Glutamatergic neuron (in vitro differentiated cells): ENCODE results near the gene TTC39C. TPM values are rescaled to one million over a fixed set of nuclear protein-coding genes. Genes with fewer than 3 reads are reported as not detected.
"Not testable (repeated sequence)": the region's sequence is repeated elsewhere in the genome, so short reads cannot be mapped to it uniquely, and the experiment has no call there.

ENCODE experiments used
- DNase-seq: peaks from one replicate; pipeline ENCODE4 v3.0.0; 2022
- H3K27ac Mint-ChIP-seq: one replicate; pipeline ENCODE4 v1.8.0; 2020; ENCODE audit warnings: mild to moderate bottlenecking, mixed read lengths, inconsistent platforms; ENCODE audit not compliant: unreplicated experiment
- H3K27me3 Mint-ChIP-seq: one replicate; pipeline ENCODE4 v1.8.0; 2020; ENCODE audit warnings: mild to moderate bottlenecking, moderate library complexity, mixed read lengths, inconsistent platforms; ENCODE audit not compliant: unreplicated experiment
- H3K36me3 Mint-ChIP-seq: one replicate; pipeline ENCODE4 v1.8.0; 2020; ENCODE audit warnings: mild to moderate bottlenecking, mixed read lengths, inconsistent platforms; ENCODE audit not compliant: unreplicated experiment
- H3K4me1 Mint-ChIP-seq: one replicate; pipeline ENCODE4 v1.8.0; 2020; ENCODE audit warnings: mild to moderate bottlenecking, low read depth, mixed read lengths, inconsistent platforms; ENCODE audit not compliant: unreplicated experiment
- H3K4me3 Mint-ChIP-seq: one replicate; pipeline ENCODE4 v1.8.0; 2020; ENCODE audit warnings: mild to moderate bottlenecking, mixed read lengths, inconsistent platforms; ENCODE audit not compliant: unreplicated experiment
- H3K9me3 Mint-ChIP-seq: one replicate; pipeline ENCODE4 v1.8.0; 2020; ENCODE audit warnings: mild to moderate bottlenecking, moderate library complexity, mixed read lengths, inconsistent platforms; ENCODE audit not compliant: unreplicated experiment
- total RNA-seq: library from RNA; stranded (reverse); fragmentation: NEBNext Ultra II Directional; extraction: Animal tissue kit (Norgen Biotek cat#: 25700); gene quantifications from one replicate; pipeline ENCODE4 v1.2.1, GENCODE V29; 2021; ENCODE audit not compliant: unreplicated experiment
- TF ChIP-seq, protein P1 (sequence below): fragments of 200-600 bp; sonication (generic); IDR thresholded peaks from one replicate; pipeline ENCODE4 v1.5.0; 2021; ENCODE audit not compliant: partially characterized antibody, unreplicated experiment

TTC39C gene
- total RNA-seq, 1 donor from 2014 or later: 29.2 TPM

DNA sequence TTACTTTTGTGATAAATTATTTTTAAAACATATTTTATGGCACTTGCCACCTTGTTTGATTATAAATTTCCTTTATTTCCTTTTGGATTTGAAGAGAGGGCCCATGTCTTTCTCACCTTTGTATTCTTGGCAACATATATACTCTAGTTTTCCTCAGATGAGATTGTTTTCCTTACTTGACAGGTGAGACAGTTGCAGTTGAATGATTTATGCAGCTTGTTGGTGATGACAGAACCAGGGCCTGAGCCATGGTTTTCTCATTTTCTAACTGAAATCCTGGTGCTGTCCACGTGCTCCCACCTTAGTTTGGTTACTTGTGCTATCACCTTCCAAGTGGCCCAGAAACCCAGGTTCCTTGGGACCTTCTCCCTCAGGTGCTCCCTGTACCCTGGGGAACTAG is 58.2 kb downstream of the TTC39C start:
- Mint-ChIP-seq H3K27ac (no peak overlapping the region), H3K9me3 (peaks cover 11% of the 10 kb centered on the region), H3K36me3 (peaks cover 9% of the 10 kb centered on the region), H3K4me1 (peaks cover 33% of the 10 kb centered on the region), H3K4me3 (no peak overlapping the region), H3K27me3 (peaks cover 6% of the 10 kb centered on the region)
- no peak for DNase-seq
- TF ChIP-seq, protein P1, sequence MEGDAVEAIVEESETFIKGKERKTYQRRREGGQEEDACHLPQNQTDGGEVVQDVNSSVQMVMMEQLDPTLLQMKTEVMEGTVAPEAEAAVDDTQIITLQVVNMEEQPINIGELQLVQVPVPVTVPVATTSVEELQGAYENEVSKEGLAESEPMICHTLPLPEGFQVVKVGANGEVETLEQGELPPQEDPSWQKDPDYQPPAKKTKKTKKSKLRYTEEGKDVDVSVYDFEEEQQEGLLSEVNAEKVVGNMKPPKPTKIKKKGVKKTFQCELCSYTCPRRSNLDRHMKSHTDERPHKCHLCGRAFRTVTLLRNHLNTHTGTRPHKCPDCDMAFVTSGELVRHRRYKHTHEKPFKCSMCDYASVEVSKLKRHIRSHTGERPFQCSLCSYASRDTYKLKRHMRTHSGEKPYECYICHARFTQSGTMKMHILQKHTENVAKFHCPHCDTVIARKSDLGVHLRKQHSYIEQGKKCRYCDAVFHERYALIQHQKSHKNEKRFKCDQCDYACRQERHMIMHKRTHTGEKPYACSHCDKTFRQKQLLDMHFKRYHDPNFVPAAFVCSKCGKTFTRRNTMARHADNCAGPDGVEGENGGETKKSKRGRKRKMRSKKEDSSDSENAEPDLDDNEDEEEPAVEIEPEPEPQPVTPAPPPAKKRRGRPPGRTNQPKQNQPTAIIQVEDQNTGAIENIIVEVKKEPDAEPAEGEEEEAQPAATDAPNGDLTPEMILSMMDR: no peak

DNA sequence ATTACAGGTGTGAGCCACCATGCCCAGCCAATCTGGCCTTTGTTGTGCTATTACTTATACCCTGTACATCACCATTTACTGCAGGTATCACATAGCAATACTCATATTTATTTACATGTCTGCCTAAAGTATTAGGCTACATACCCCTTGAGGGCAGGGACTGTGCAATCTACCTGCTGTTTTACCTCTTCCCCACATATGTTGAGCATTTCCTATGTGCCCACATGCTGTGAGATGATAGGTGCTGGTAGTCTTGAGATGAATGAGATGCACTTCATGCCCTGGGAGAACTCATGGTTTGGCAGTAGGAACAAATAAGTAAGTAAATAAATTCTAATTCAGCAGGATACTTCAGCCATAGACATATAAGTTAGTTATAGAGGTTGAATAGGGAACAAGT is 59.2 kb downstream of the TTC39C start:
- Mint-ChIP-seq H3K27ac (no peak overlapping the region), H3K4me3 (no peak overlapping the region), H3K27me3 (peaks cover 6% of the 10 kb centered on the region), H3K4me1 (peaks cover 36% of the 10 kb centered on the region), H3K36me3 (peaks cover 6% of the 10 kb centered on the region), H3K9me3 (peaks cover 11% of the 10 kb centered on the region)
- TF ChIP-seq, protein P1: no peak
- no peak for DNase-seq

DNA sequence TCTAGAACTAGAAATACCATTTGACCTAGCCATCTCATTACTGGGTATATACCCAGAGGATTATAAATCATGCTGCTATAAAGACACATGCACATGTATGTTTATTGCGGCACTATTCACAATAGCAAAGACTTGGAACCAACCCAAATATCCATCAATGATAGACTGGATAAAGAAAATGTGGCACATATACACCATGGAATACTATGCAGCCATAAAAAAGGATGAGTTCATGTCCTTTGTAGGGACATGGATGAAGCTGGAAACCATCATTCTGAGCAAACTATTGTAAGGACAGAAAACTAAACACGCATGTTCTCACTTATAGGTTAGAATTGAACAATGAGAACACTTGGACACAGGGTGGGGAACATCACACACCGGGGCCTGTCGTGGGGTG is 60.2 kb downstream of the TTC39C start:
- H3K4me3 Mint-ChIP-seq, H3K36me3 Mint-ChIP-seq, DNase-seq, H3K27me3 Mint-ChIP-seq, H3K27ac Mint-ChIP-seq: not testable (repeated sequence)
- H3K4me1 Mint-ChIP-seq: peaks cover 30% of the 10 kb centered on the region
- peaks cover 11% of the 10 kb centered on the region for H3K9me3 Mint-ChIP-seq

DNA sequence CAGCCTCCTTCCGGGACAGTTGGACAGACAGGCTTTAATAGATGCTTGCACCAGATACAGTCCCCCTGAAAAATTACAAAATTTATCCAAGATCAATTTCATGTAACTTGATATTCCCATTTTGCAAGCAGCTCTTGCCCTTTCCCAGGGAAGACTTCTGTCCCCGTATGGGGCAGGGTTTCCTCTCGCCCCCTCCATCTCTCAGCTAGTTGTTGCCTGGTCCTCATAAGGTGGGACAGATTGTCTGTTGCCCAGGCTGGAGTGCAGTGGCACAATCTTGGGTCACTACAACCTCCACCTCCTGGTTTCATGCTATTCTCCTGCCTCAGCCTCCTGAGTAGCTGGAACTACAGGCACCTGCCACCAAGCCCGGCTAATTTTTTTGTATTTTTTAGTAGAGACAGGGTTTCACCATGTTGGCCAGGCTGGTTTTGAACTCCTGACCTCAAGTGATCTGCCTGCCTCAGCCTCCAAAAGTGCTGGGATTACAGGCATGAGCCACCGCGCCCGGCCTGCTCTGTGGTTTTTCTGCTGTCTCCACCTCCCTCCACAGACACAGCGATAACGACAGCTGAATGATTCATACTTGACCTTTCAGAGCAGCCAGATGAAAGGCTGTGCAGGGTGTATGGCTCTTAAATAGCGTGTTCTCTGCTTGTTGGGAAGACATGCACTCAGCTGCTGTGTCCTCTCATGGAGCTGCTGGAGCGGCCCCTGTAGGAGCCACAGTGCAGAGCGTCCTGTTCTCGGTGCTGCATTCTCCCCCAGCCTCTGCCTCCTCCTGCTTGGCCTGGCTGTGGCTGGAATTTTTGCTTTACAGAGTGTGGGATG is 61.4 kb downstream of the TTC39C start:
- Mint-ChIP-seq H3K4me1 (peaks cover 28% of the 10 kb centered on the region), H3K9me3 (peaks cover 11% of the 10 kb centered on the region), H3K36me3 (peaks cover 6% of the 10 kb centered on the region), H3K27me3 (peaks cover 6% of the 10 kb centered on the region), H3K27ac (peak overlapping the region; percentile 96), H3K4me3 (peak overlapping the region; percentile 21)
- TF ChIP-seq, protein P1: no peak
- DNase-seq: peak; percentile 61

DNA sequence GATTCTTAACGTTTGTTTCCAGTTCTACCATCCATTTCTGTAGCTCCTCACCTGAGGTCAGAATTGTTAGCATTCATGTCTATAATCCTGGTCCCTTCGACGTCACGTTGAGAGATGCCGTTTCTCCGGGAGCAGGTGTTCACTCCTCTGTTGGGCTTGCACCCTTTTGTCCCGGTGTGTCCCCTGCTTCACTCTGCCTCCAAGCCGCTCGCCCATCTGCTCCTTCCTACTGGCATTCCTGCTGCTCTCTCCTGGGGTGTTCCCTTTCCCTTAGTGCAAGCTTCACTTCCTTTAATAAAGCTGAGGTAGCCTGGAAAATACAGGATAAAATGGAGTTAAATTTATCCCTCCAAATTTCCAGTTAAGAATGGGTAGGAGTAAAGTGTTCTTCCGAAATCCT is 62.4 kb downstream of the TTC39C start:
- peaks cover 28% of the 10 kb centered on the region for H3K4me1 Mint-ChIP-seq
- peak overlapping the region; percentile 21 for H3K4me3 Mint-ChIP-seq
- H3K9me3 Mint-ChIP-seq: peaks cover 11% of the 10 kb centered on the region
- H3K36me3 Mint-ChIP-seq: peaks cover 6% of the 10 kb centered on the region
- peaks cover 6% of the 10 kb centered on the region for H3K27me3 Mint-ChIP-seq
- H3K27ac Mint-ChIP-seq: peak overlapping the region; percentile 96
- peak; percentile 61 for DNase-seq
- TF ChIP-seq, protein P1: no peak
